Naive B cell (primary cell): ENCODE measurements around the gene ANKRD40. TPM values are rescaled to one million over a fixed set of nuclear protein-coding genes. Genes with fewer than 3 reads are reported as not detected.
"Not testable (repeated sequence)": the region's sequence is repeated elsewhere in the genome, so short reads cannot be mapped to it uniquely, and the experiment has no call there.

ENCODE experiments used
- ATAC-seq, 2 donors: fragments of 150-1000 bp; cut with Tn5 transposase; 2 replicates each; pipeline ENCODE4 v1.10.0; 2021; ENCODE audit warnings: low read depth in 2 of 2, mild to moderate bottlenecking in 2 of 2, moderate library complexity in 2 of 2
- DNase-seq: peaks from one replicate; pipeline ENCODE4 v3.0.0; 2022
- H3K27ac Mint-ChIP-seq, 6 donors: one replicate each; pipeline ENCODE4 v1.8.0; 2020 to 2022; ENCODE audit warnings: mild to moderate bottlenecking in 6 of 6, mixed read lengths in 6 of 6, moderate library complexity in 5 of 6, inconsistent platforms in 2 of 6
- H3K27me3 Mint-ChIP-seq, 3 donors: one replicate each; pipeline ENCODE4 v1.8.0; 2021 to 2022; ENCODE audit warnings: mixed read lengths in 3 of 3, mild to moderate bottlenecking in 1 of 3
- H3K36me3 Mint-ChIP-seq, 2 donors: one replicate each; pipeline ENCODE4 v1.8.0; 2020 to 2022; ENCODE audit warnings: mixed read lengths in 2 of 2, inconsistent platforms in 1 of 2, mild to moderate bottlenecking in 1 of 2
- H3K4me1 Mint-ChIP-seq, 3 donors: one replicate each; pipeline ENCODE4 v1.8.0; 2020 to 2022; ENCODE audit warnings: mixed read lengths in 3 of 3, inconsistent platforms in 1 of 3, mild to moderate bottlenecking in 1 of 3, moderate library complexity in 1 of 3
- H3K4me3 Mint-ChIP-seq, 8 donors: one replicate each; pipeline ENCODE4 v1.8.0; 2020 to 2022; ENCODE audit warnings: mild to moderate bottlenecking in 8 of 8, mixed read lengths in 8 of 8, moderate library complexity in 8 of 8, inconsistent platforms in 2 of 8
- H3K9me3 Mint-ChIP-seq, 7 donors: one replicate each; pipeline ENCODE4 v1.8.0; 2020 to 2022; ENCODE audit warnings: mixed read lengths in 7 of 7, mild to moderate bottlenecking in 5 of 7, inconsistent platforms in 2 of 7, moderate library complexity in 1 of 7
- polyA plus RNA-seq, 6 donors: library from polyadenylated mRNA; unstranded; fragments of 300-500 nt; fragmentation: Illumina TruSeq; gene quantifications; one replicate each; pipeline ENCODE4 v1.2.3, GENCODE V29; 2021; ENCODE audit warnings: low read depth in 6 of 6

The ANKRD40 gene
- polyA plus RNA-seq, 6 donors from 2014 or later = 3.3 to 6.4 (median 4.6) TPM

GRCh38 chr17:50724622-50725021 lies 16.9 kb upstream of the ANKRD40 start:
- H3K9me3 Mint-ChIP-seq, H3K4me3 Mint-ChIP-seq, H3K36me3 Mint-ChIP-seq, ATAC-seq, DNase-seq, H3K27me3 Mint-ChIP-seq: not testable (repeated sequence)
- peak overlapping the region in 1 of 6 donors; percentile 69 for H3K27ac Mint-ChIP-seq
- peaks cover 53 to 80% (median 56%) of the 10 kb centered on the region in 3 donors for H3K4me1 Mint-ChIP-seq

GRCh38 chr17:50722746-50723145 lies 15.0 kb upstream of the ANKRD40 start:
- DNase-seq = no peak
- peak overlapping the region in 7 of 8 donors; percentile 31 to 98 (median 75) for H3K4me3 Mint-ChIP-seq
- peak overlapping the region in 1 of 6 donors; percentile 76 for H3K27ac Mint-ChIP-seq
- H3K36me3 Mint-ChIP-seq = peaks cover 7% of the 10 kb centered on the region in 2 donors
- peaks cover 0 to 4% (median 0%) of the 10 kb centered on the region in 7 donors for H3K9me3 Mint-ChIP-seq
- no peak for ATAC-seq
- H3K27me3 Mint-ChIP-seq = no peaks in the 10 kb centered on the region
- H3K4me1 Mint-ChIP-seq = peaks cover 46 to 72% (median 61%) of the 10 kb centered on the region in 3 donors

GRCh38 chr17:50721194-50722010 lies 13.7 kb upstream of the ANKRD40 start:
- ATAC-seq = no peak
- Mint-ChIP-seq H3K36me3 (no peaks in the 10 kb centered on the region), H3K27me3 (no peaks in the 10 kb centered on the region), H3K9me3 (no peaks in the 10 kb centered on the region), H3K4me1 (peaks cover 36 to 60% (median 52%) of the 10 kb centered on the region in 3 donors), H3K4me3 (peak overlapping the region; percentile 93 to 99 (median 98)), H3K27ac (peak overlapping the region; percentile 20 to 98 (median 83))
- no peak for DNase-seq

GRCh38 chr17:50719924-50720794 lies 12.4 kb upstream of the ANKRD40 start:
- no peak for DNase-seq
- ATAC-seq = no peak
- no peaks in the 10 kb centered on the region for H3K27me3 Mint-ChIP-seq
- H3K27ac Mint-ChIP-seq = peak overlapping the region; percentile 65 to 99 (median 98)
- peaks cover 30 to 54% (median 45%) of the 10 kb centered on the region in 3 donors for H3K4me1 Mint-ChIP-seq
- H3K4me3 Mint-ChIP-seq = peak overlapping the region; percentile 93 to 99 (median 98)
- no peaks in the 10 kb centered on the region for H3K9me3 Mint-ChIP-seq
- H3K36me3 Mint-ChIP-seq = no peaks in the 10 kb centered on the region

GRCh38 chr17:50719144-50719923 lies 11.6 kb upstream of the ANKRD40 start, which contains the start of gene LUC7L3:
TSS of gene LUC7L3 (plus strand) at chr17:50719603. CDS start at chr17:50719733, 130 bp downstream.
- Mint-ChIP-seq H3K9me3 (no peaks in the 10 kb centered on the region), H3K36me3 (no peaks in the 10 kb centered on the region), H3K4me3 (peak within 1 kb of the TSS; percentile 93 to 99 (median 98)), H3K27ac (peak within 1 kb of the TSS; percentile 98 to 99 (median 99)), H3K27me3 (no peaks in the 10 kb centered on the region), H3K4me1 (peaks cover 30 to 48% (median 45%) of the 10 kb centered on the region in 3 donors)
- DNase-seq (peak; percentile 95), ATAC-seq (peak; percentile 91 to 93)

- Mint-ChIP-seq H3K4me3 (peak overlapping the region in 1 of 8 donors; percentile 44), H3K4me1 (peaks cover 12 to 17% (median 12%) of the 10 kb centered on the region in 3 donors)
Observed at GRCh38 chr17:50715471-50715870, 7.8 kb upstream of the ANKRD40 start.

GRCh38 chr17:50712641-50713040 lies 4.9 kb upstream of the ANKRD40 start:
- peaks cover 16 to 23% (median 21%) of the 10 kb centered on the region in 3 donors for H3K4me1 Mint-ChIP-seq
- no peaks in the 10 kb centered on the region for H3K9me3 Mint-ChIP-seq
- no peak for ATAC-seq
- no peak overlapping the region for H3K27ac Mint-ChIP-seq
- no peaks in the 10 kb centered on the region for H3K27me3 Mint-ChIP-seq
- H3K4me3 Mint-ChIP-seq = no peak overlapping the region
- H3K36me3 Mint-ChIP-seq = no peaks in the 10 kb centered on the region
- DNase-seq = no peak

More at GRCh38 chr17:50715471-50715870, 7.8 kb upstream of the ANKRD40 start:
- H3K9me3 Mint-ChIP-seq = no peaks in the 10 kb centered on the region
- H3K27ac Mint-ChIP-seq = no peak overlapping the region
- DNase-seq (no peak), ATAC-seq (no peak)
- no peaks in the 10 kb centered on the region for H3K27me3 Mint-ChIP-seq
- H3K36me3 Mint-ChIP-seq = no peaks in the 10 kb centered on the region

- Mint-ChIP-seq H3K27ac (peak overlapping the region in 1 of 6 donors; percentile 69), H3K9me3 (no peaks in the 10 kb centered on the region), H3K27me3 (no peaks in the 10 kb centered on the region), H3K4me3 (peak overlapping the region in 1 of 8 donors; percentile 8), H3K4me1 (peaks cover 20 to 34% (median 21%) of the 10 kb centered on the region in 3 donors), H3K36me3 (no peaks in the 10 kb centered on the region)
- ATAC-seq (no peak), DNase-seq (no peak)
Observed at GRCh38 chr17:50710650-50711049, 2.9 kb upstream of the ANKRD40 start.

- ATAC-seq (no peak), DNase-seq (no peak)
- peak overlapping the region in 2 of 8 donors; percentile 38 to 47 for H3K4me3 Mint-ChIP-seq
- peaks cover 21 to 39% (median 22%) of the 10 kb centered on the region in 3 donors for H3K4me1 Mint-ChIP-seq
- H3K9me3 Mint-ChIP-seq = no peaks in the 10 kb centered on the region
- H3K27ac Mint-ChIP-seq = peak overlapping the region in 1 of 6 donors; percentile 91
- H3K36me3 Mint-ChIP-seq = no peaks in the 10 kb centered on the region
- no peaks in the 10 kb centered on the region for H3K27me3 Mint-ChIP-seq
Observed at GRCh38 chr17:50710025-50710424, 2.3 kb upstream of the ANKRD40 start.

- not testable (repeated sequence) for H3K9me3 Mint-ChIP-seq, H3K27me3 Mint-ChIP-seq, H3K36me3 Mint-ChIP-seq, ATAC-seq, DNase-seq
- Mint-ChIP-seq H3K4me3 (peak overlapping the region in 6 of 8 donors; percentile 9 to 96 (median 91)), H3K4me1 (peaks cover 22 to 46% (median 23%) of the 10 kb centered on the region in 3 donors), H3K27ac (peak overlapping the region in 5 of 6 donors; percentile 32 to 99 (median 97))
Observed at GRCh38 chr17:50709053-50709452, 1.3 kb upstream of the ANKRD40 start.

GRCh38 chr17:50708050-50709000 lies 611 bp upstream of the ANKRD40 start:
- Mint-ChIP-seq H3K27me3 (no peaks in the 10 kb centered on the region), H3K4me3 (peak overlapping the region; percentile 84 to 99 (median 95)), H3K27ac (peak overlapping the region; percentile 93 to 99 (median 98)), H3K4me1 (peaks cover 29 to 53% (median 30%) of the 10 kb centered on the region in 3 donors), H3K36me3 (peaks cover 4 to 5% of the 10 kb centered on the region in 2 donors), H3K9me3 (no peaks in the 10 kb centered on the region)
- ATAC-seq (peak; percentile 10), DNase-seq (no peak)

- peaks cover 4 to 10% of the 10 kb centered on the region in 2 donors for H3K36me3 Mint-ChIP-seq
- H3K27ac Mint-ChIP-seq = peak overlapping the region in 5 of 6 donors; percentile 13 to 76 (median 51)
- no peaks in the 10 kb centered on the region for H3K9me3 Mint-ChIP-seq
- H3K4me1 Mint-ChIP-seq = peaks cover 22 to 46% (median 25%) of the 10 kb centered on the region in 3 donors
- H3K4me3 Mint-ChIP-seq = peak overlapping the region in 2 of 8 donors; percentile 9 to 84
- no peaks in the 10 kb centered on the region for H3K27me3 Mint-ChIP-seq
- ATAC-seq (no peak), DNase-seq (no peak)
Observed at GRCh38 chr17:50703162-50703561, 4.6 kb downstream of the ANKRD40 start.
